T-helper 1 cell (primary cell): ENCODE results near the gene FNDC8.
"Not testable (repeated sequence)": the region's sequence is repeated elsewhere in the genome, so short reads cannot be mapped to it uniquely, and the experiment has no call there.

Experiments used
- DNase-seq, 5 donors: peaks; one replicate each; pipeline ENCODE4 v3.0.0-alpha.2; 2012 to 2020
- total RNA-seq, 4 donors: gene quantifications; one replicate each; lab custom pipeline; 2026; lab: John Stamatoyannopoulos, UW

Gene FNDC8
- 0 reads per million in 4 donors for total RNA-seq

GRCh38 chr17:35121315-35121714, at the start of gene FNDC8:
TSS of gene FNDC8 (plus strand) at chr17:35121615. CDS start at chr17:35121694, 79 bp downstream.
- no peak for DNase-seq

- peak in 1 of 5 donors; percentile 66 for DNase-seq
These were observed 48.1 kb upstream of the FNDC8 start for GRCh38 chr17:35073183-35073790.

GRCh38 chr17:35073991-35074627, 47.3 kb upstream of the FNDC8 start:
- peak in 1 of 5 donors; percentile 41 for DNase-seq

GRCh38 chr17:35074711-35075707, 46.4 kb upstream of the FNDC8 start:
- DNase-seq = no peak

GRCh38 chr17:35076874-35077273, 44.5 kb upstream of the FNDC8 start:
- no peak for DNase-seq

GRCh38 chr17:35079547-35080423, 41.6 kb upstream of the FNDC8 start:
- no peak for DNase-seq

- DNase-seq = peak in 1 of 5 donors; percentile 81
These were observed 40.9 kb upstream of the FNDC8 start for GRCh38 chr17:35080536-35080935.

- DNase-seq = no peak
These were observed 39.8 kb upstream of the FNDC8 start for GRCh38 chr17:35081638-35082037.

- DNase-seq = peak in 1 of 5 donors; percentile 64
These were observed 39.2 kb upstream of the FNDC8 start for GRCh38 chr17:35082073-35082657.

GRCh38 chr17:35083071-35083470, 38.3 kb upstream of the FNDC8 start:
- DNase-seq = no peak

- DNase-seq = no peak
These were observed 36.4 kb upstream of the FNDC8 start for GRCh38 chr17:35084987-35085386.

GRCh38 chr17:35086164-35086563, 35.3 kb upstream of the FNDC8 start:
- DNase-seq = no peak

- no peak for DNase-seq
These were observed 34.4 kb upstream of the FNDC8 start for GRCh38 chr17:35086931-35087573.

GRCh38 chr17:35087731-35088355, 33.6 kb upstream of the FNDC8 start:
- peak in 2 of 5 donors; percentile 8 to 71 for DNase-seq

GRCh38 chr17:35088356-35088880, 33.0 kb upstream of the FNDC8 start:
- DNase-seq = peak in 1 of 5 donors; percentile 10

GRCh38 chr17:35088881-35089585, 32.4 kb upstream of the FNDC8 start:
- peak; percentile 81 to 91 (median 83) for DNase-seq

GRCh38 chr17:35089586-35090296, 31.7 kb upstream of the FNDC8 start:
- peak; percentile 11 to 44 (median 18) for DNase-seq

- DNase-seq = not testable (repeated sequence)
These were observed 30.7 kb upstream of the FNDC8 start for GRCh38 chr17:35090707-35091106.

- no peak for DNase-seq
These were observed 26.5 kb upstream of the FNDC8 start for GRCh38 chr17:35094902-35095301.
